GM12891 (cell line): ENCODE results near the gene ADK.

ENCODE experiments used
- POLR2AphosphoS5 ChIP-seq: IDR thresholded peaks from 2 replicates; pipeline ENCODE4 v1.6.1; 2011; ENCODE audit warnings: low read depth, low read length, control low read depth
- TAF1 ChIP-seq: IDR thresholded peaks from 2 replicates; pipeline ENCODE4 v1.6.1; 2011; ENCODE audit warnings: low read depth, low read length, control low read depth

DNA sequence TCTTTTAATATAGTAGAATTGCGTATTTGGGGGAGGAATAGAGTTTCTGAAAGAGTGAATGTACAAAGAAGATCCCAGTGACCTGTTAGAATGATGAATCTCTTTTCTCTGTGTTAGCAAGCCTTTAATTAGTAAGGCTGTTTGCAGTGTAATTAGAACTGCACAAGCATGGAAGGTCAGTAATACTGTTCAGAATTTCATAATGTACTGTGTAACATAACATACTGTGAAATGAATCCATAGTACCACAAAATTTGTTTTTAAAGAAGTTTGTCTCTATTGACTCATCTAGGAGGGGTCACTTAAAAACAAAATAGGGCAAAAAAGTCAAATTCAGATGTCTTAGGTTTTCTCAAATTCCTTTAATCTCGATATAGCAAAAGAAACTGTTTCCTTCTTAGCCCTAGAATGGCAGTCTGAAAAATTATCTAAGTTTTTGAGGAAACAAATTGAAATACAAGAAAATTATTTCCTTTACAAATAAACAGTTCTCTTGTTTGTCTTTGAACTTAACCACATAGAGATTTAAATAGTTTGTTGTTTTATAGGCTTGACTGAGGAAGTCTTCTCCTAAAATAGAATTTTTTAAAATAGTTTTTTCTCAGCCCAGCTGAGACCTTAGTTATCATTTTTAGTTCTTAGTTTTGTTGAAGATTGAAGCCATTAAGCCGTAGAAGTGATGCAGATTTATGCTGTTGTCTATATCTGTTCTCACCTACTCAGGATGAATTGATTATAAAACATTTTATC is 12.5 kb downstream of the ADK start:
- TF ChIP-seq POLR2AphosphoS5 (no peak), TAF1 (no peak)
